ENCODE measurements around the gene C17orf67.

The C17orf67 gene

DNA sequence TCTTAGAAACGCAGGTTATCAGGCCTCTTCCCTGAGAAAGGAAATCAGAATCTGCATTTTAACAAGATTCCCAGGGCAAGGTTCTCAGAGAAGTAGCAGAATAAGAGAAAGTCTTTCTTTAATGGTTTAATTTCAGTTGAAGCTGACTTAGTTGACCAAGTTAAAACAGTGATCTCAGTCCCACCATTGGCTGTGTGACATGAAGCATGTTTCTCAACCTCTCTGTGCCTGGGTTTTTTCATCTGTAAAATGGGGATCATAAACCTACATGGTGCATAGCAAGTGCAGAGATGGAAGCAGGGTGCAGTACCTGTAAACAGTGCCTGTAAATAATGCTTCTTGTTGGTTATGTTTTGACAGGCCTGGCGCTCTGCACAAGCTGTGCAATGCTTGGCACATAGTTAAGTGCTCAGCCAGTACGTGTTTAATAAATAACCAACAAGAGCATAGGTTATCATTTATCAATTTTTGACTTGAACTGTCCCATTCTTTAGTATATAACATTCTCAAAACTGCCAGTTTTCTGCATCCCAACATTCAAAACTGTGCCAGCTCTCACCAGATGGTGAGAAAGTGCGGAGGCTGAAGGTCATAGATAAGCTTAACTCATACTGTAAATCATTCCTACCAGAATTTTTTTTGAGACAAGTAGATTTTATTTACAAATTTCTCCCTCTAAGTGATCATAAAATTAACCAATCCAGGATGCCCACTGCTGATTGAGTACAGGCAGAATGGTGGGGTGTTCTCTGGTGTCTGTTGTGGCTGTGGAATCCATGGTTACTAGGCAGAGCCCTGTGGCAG is 6.9 kb downstream of the C17orf67 start:
- TF ChIP-seq CTCF (IDR thresholded peaks at IDR 0.05; ENCODE audit: control insufficient read depth, insufficient read depth, low read depth, low read length, missing control alignments) = no peak
- H3K4me3 ChIP-seq (ENCODE audit: control insufficient read depth, low read depth, low read length) = no peak overlapping the region
- no peak for DNase-seq (ENCODE audit: low read depth)

DNA sequence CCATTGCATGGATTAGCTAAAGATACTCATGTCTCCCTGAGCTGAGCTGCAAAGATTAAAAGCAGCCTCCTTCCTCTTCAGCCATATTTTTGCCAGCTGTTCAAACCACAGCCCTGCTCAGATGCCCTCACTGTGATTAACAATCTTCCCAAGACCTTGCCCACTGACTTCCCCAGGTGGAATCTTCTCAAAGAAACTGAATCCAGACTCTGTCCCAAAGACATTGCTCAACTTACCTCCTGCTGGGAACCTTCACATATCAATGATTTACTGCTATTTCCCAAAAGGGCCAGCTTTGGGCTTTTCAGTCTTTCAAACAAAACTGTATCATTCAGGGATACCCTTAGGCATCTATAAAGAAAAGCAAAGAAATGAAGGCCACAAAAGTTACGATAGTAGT is 9.2 kb downstream of the C17orf67 start:
- TF ChIP-seq CTCF (IDR thresholded peaks at IDR 0.05; ENCODE audit: control insufficient read depth, insufficient read depth, low read depth, low read length, missing control alignments) = no peak
- DNase-seq (ENCODE audit: low read depth) = peak; percentile 7
- no peak overlapping the region for H3K4me3 ChIP-seq (ENCODE audit: control insufficient read depth, low read depth, low read length)

DNA sequence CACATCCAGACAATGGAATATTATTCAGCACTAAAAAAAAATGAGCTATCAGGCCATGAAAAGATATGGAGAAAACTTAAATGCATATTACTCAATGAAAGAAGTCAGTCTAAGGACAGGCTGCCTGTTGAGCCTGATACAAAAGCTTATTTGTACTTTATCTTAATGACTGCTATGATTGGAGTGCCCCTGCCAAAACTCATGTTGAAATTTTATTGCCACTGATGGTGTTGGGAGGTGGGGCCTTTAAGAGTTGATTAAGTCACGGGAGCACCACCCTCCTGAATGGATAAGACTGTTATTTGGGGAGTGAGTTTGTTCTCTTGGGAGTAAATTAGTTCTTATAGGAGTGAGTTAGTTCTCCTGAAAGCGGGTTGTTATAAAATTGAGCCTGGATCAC is 9.9 kb downstream of the C17orf67 start:
- TF ChIP-seq CTCF (IDR thresholded peaks at IDR 0.05; ENCODE audit: control insufficient read depth, insufficient read depth, low read depth, low read length, missing control alignments) = no peak
- no peak overlapping the region for H3K4me3 ChIP-seq (ENCODE audit: control insufficient read depth, low read depth, low read length)
- DNase-seq (ENCODE audit: low read depth) = no peak

DNA sequence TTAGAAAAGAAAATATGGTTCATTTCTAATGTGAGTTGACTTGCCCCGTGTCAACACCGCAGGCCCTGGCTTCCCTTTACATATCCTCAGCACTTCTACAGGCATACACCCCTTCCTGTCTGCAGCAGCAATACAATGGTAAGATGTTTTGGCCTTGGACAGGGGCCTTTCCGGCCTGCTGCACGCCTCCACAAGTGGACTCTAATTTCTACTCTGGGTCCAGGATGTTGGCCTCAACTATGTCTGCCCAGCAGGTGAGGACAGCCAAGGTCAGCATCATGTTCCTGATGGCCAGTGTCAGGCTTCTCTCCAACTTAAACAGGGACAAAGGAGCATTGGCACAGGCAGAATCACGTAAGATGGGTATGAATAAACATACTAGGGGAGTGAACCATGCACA is 11.0 kb downstream of the C17orf67 start:
- H3K4me3 ChIP-seq (ENCODE audit: control insufficient read depth, low read depth, low read length) = no peak overlapping the region
- no peak for TF ChIP-seq CTCF (IDR thresholded peaks at IDR 0.05; ENCODE audit: control insufficient read depth, insufficient read depth, low read depth, low read length, missing control alignments)
- DNase-seq (ENCODE audit: low read depth) = no peak

DNA sequence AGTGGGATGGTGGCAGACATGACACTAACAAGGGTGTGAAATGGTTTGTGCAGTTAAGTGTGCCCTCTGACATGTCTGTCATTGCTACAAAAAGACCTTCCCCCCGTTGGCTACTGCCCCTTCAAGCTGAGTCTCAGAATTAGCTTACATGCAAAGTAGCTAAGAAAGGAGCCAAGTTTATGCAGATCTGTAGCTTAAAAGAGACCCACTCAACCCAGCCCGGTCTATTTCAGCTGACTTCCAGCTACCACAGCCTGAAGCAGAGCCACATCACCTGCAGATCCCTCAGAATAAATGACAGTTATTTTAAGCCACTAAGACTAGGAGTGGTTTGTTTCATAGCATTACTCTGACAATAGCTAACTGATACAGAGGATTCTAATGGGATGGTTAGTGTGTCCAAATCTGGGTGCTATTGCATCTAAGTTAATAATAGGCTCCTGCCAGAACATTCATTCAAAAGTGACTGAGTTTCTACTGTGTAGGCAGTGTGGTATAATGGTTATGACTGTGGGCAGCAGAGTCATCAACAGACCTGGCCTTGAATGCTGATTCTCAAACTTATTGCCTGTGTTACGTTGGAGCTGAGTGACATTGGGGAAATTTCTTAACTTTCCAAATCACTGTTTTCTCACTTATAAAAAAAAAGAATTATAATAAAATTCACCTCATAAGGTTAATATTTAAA is 11.7 kb downstream of the C17orf67 start:
- no peak overlapping the region for H3K4me3 ChIP-seq (ENCODE audit: control insufficient read depth, low read depth, low read length)
- no peak for DNase-seq (ENCODE audit: low read depth)
- TF ChIP-seq CTCF (IDR thresholded peaks at IDR 0.05; ENCODE audit: control insufficient read depth, insufficient read depth, low read depth, low read length, missing control alignments) = no peak

- no peak for TF ChIP-seq CTCF (IDR thresholded peaks at IDR 0.05; ENCODE audit: control insufficient read depth, insufficient read depth, low read depth, low read length, missing control alignments)
- no peak for DNase-seq (ENCODE audit: low read depth)
- no peak overlapping the region for H3K4me3 ChIP-seq (ENCODE audit: control insufficient read depth, low read depth, low read length)
Measured at GRCh38 chr17:56820207-56820606, 13.5 kb downstream of the C17orf67 start.

Data from AG09309 (cell line).